GM13977 (cell line): ENCODE results near the gene TRAPPC2.

Experiments
- DNase-seq: peaks from one replicate; pipeline ENCODE4 v3.0.0; 2012; ENCODE audit warnings: low spot score
- in situ Hi-C: fragments of 300-500 bp; cut with MboI; formaldehyde crosslinking; loops from one replicate; pipeline ENCODE4 v1.12.0; 2022; ENCODE audit warnings: low sequenced_read_pairs, low pct_unique_long_range_greater_than_20kb, mixed read lengths, inconsistent platforms; ENCODE audit not compliant: unreplicated experiment
- TF ChIP-seq, protein P1 (sequence below): IDR thresholded peaks from 2 replicates; pipeline ENCODE4 v1.5.1; 2012; ENCODE audit warnings: mild to moderate bottlenecking, control low read depth; ENCODE audit not compliant: insufficient read depth; ENCODE audit errors: extremely low read depth, missing control alignments

Gene TRAPPC2

DNA sequence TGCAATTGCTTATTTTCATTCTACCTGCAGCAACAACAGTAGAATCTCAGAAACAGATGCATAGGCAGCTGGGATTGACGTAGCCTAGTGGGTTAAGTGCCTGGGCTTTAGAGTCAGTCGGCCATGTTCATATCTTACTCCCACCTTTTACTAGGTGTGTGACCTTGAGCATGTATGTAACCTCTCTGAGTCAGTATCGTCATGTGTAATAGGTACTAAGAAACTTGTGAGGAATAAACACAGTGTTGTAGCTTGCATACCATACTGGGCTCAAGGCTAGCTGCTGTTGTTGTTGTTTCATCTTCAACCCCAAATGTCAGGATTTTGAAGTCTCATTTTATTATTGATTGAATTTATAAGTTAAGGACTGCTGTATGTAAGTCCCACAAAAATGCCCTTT is 31.3 kb downstream of the TRAPPC2 start:
- TF ChIP-seq, protein P1, sequence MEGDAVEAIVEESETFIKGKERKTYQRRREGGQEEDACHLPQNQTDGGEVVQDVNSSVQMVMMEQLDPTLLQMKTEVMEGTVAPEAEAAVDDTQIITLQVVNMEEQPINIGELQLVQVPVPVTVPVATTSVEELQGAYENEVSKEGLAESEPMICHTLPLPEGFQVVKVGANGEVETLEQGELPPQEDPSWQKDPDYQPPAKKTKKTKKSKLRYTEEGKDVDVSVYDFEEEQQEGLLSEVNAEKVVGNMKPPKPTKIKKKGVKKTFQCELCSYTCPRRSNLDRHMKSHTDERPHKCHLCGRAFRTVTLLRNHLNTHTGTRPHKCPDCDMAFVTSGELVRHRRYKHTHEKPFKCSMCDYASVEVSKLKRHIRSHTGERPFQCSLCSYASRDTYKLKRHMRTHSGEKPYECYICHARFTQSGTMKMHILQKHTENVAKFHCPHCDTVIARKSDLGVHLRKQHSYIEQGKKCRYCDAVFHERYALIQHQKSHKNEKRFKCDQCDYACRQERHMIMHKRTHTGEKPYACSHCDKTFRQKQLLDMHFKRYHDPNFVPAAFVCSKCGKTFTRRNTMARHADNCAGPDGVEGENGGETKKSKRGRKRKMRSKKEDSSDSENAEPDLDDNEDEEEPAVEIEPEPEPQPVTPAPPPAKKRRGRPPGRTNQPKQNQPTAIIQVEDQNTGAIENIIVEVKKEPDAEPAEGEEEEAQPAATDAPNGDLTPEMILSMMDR = no peak
- in situ Hi-C loops = loop anchor here (25.0 kb wide), 1 partner anchor 441 kb away; no protein-coding TSS in a partner anchor
- no peak for DNase-seq

DNA sequence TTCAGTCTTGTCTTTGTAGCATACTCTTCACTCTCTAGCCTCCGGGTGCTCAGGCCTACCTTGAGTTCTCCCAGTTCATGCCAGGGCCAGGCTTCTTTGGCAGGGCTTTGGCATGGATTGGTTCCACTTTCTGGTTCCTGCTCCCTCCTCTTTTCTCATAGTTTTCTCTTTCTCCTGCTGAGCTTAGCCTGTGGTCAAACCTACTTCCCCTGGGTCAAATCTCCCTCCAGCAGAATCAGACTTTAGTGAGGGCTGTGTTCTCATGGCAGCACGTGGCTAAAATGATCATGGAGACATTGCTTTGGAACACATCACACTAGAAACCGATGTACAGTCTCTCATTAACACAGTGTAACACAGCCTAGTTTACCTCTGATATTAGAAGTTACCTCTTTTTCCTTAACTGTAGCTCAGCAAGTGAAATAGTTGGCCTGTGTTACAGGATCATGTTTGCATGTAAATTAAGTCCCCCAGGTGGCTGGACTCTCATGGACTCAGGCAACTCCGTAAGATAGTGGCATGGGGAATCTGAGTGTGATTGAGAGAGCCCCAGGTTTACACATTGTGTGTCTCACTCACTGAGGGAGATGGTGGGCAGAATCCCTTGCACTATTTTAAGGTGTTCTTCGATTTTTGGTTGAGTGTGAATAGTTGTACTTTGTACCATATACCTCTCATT is 32.2 kb downstream of the TRAPPC2 start:
- TF ChIP-seq, protein P1 = no peak
- DNase-seq = no peak
- in situ Hi-C loops = loop anchor here (25.0 kb wide), 1 partner anchor 440 kb away; no protein-coding TSS in a partner anchor

DNA sequence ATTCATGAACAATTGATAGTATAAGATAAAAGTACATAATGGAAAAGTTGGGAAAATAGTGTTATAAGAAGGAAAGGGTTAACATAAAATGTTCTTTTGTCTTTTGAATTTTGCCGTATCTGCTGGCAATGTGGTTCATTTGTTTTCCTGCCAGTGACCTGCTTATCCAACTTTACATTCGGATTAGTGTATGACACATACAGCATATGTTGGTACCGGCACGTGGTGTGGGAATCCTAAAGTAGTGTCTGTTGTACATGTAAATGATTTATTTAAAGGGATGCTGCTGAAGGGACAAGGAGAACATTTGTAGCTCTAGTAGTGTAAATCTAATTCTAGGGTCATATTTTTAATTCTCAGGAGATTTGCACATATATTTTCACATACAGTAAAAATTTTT is 34.0 kb downstream of the TRAPPC2 start:
- TF ChIP-seq, protein P1 = no peak
- in situ Hi-C loops = loop anchor here (25.0 kb wide), 1 partner anchor 438 kb away; no protein-coding TSS in a partner anchor
- DNase-seq = no peak

DNA sequence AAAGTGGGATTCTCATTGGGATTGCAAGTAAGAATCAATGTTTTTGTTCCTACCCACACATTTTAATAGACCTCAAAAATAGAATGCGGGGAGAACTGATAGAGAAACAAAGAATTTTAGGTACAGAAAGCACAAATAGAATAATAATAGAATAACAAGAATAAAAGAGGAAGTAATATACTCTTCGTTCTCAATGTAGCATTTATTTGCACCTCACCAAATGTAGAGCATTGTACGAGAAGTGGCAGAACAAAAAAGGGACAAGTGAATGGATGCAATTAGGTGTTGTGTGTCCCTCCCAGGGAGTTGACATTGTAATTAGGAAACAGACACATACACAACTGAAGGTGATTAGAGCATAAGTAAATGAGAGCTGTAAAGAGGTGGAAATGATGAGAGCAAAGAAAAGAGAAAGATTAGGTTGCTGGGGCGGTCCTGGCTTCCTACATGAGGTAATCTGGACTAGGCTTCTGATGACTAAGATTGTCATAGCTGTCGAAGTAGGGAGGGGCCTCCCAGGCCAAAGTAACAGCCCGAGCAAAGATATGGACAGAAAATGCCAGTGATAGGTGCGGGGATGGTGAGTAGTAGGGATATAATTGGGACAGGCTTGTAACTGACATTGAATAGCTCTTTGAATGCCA is 35.1 kb downstream of the TRAPPC2 start:
- in situ Hi-C loops = loop anchor here (25.0 kb wide), 2 partner anchors 112 to 712 kb away; partner anchors contain the start of gene TMSB4X
- TF ChIP-seq, protein P1 = no peak
- peak; percentile 56 for DNase-seq

DNA sequence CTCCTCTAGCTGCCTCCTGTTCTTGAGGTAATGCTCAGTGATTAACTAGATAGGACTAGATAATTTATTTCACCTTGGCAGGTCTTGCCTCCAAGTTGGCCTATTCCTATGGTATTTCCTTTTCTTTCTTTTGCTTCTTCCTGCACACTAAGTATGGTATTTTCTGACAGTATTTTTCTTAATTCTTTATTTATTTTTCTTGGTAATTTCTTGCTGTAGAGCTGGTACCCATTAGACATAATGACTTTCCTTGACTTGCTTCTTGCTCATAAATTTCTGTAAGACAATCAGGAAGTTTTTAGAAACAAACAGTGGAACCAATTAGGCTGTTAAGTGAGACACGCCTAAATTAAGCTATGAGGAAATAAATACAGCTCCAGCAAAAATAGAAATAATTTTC is 36.0 kb downstream of the TRAPPC2 start:
- in situ Hi-C loops = loop anchor here (25.0 kb wide), 2 partner anchors 111 to 711 kb away; partner anchors contain the start of gene TMSB4X
- TF ChIP-seq, protein P1 = no peak
- no peak for DNase-seq

DNA sequence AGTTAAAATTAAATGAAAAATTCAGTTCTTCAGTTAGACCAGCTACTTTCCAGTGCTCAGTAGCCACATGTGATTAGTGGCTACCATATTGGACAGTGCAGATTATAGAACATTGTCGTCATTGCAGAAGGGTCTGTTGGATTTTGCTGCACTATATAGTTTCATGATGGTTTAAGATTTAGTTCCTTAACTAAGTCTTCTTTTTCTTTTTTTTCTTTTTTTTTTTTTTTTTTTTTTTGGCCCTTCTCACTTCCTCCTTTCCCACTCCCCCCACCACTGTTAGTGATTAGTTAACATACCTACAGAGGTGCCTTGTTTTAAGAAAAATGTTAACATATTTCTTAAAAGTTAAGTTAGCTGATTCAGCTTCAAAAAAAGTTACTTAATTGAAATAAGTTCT is 36.4 kb downstream of the TRAPPC2 start:
- TF ChIP-seq, protein P1 = no peak
- in situ Hi-C loops = loop anchor here (25.0 kb wide), 2 partner anchors 111 to 711 kb away; partner anchors contain the start of gene TMSB4X
- no peak for DNase-seq
